ENCODE measurements around the gene STYXL1.
"Not testable (repeated sequence)": the region's sequence is repeated elsewhere in the genome, so short reads cannot be mapped to it uniquely, and the experiment has no call there.

The STYXL1 gene

GRCh38 chr7:76023002-76023401 lies 24.8 kb downstream of the STYXL1 start:
- no peak for DNase-seq

DNA sequence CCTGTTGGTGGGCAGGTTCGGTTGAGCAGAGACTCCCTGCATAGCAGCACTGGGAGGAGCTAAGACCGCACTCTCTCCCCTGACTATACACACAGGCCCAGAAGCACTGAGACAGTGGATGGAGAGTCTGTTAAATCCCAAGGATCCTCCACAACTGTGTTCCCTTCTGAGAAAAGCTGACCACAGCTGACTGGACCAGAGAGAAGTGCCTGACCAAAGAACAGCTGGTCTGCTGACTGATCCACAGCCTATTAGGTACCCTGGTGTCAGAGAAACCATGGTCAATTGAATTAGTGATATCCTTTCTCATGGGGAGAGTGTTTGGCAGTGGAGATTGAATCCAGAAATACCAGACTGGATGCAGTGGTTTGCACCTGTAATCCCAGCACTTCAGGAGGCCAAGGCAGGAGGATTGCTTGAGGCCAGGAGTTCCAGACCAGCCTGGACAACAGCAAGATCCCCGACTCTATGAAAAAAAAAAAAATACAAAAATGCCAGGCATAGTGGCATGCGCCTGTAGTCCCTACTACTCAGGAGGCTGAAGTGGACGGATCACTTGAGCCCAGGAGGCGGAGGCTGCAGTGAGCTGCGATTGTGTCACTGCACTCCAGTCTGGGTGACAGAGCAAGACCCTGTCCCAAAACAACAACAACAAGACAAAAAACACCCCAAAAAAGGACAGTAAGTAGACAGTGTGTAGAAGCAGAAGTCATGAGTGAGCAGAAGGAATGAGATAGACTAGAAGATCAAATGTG lies 25.6 kb downstream of the STYXL1 start:
- DNase-seq = no peak

GRCh38 chr7:76020031-76020714 lies 27.6 kb downstream of the STYXL1 start:
- DNase-seq = peak; percentile 46

- not testable (repeated sequence) for DNase-seq
Observed at GRCh38 chr7:76018520-76018919, 29.3 kb downstream of the STYXL1 start.

DNA sequence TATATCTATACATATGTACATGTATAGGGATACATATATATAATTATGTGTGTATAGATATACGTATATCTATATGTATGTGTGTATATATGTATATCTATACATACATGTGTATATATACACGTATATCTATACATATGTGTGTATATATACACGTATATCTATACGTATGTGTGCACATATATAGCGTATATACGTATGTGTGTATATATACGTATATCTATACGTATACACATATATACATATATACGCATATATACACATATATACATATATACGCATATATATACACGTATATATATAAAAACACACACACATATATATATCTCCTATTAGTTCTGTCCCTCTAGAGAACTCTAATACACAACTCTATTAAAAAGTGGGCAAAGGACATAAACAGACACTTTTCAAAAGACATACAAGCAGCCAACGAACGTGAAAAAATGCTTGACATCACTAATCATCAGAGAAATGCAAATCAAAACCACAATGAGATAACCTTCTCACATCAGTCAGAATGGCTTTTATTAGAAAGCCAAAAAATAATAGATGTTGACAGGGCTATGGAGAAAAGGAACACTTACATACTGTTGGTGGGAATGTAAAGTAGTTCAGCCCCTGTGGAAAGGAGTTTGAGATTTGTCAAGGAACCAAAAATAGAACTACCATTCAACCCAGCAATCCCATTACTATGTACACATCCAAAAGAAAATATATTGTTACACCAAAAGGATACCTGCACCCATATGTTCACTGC lies 31.4 kb downstream of the STYXL1 start:
- no peak for DNase-seq

DNA sequence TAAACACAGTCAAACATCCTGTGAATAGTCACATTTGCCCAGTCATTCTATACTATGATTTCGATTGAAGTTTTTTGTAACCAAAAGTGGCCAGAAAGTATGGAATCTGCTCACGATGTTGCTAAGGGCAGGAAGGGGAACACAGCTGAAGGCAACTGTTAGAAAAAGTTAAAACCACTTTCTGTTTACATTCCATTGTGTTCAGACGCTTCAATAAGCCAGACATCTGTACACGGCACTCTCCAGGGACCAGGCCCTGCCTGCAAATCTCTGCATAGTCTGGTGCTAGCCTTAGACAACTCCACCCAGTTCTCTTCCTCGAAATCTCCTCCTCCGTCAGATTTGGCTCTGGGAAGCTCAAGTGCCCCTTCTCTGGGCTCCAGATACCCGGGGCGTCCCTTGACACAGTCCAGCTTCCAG lies 36.3 kb downstream of the STYXL1 start:
- DNase-seq = no peak

GRCh38 chr7:76009672-76010600 lies 37.9 kb downstream of the STYXL1 start:
- DNase-seq = no peak

- no peak for DNase-seq
Observed at GRCh38 chr7:76008156-76008687, 39.6 kb downstream of the STYXL1 start.

GRCh38 chr7:76005004-76005403 lies 42.8 kb downstream of the STYXL1 start:
- not testable (repeated sequence) for DNase-seq

DNA sequence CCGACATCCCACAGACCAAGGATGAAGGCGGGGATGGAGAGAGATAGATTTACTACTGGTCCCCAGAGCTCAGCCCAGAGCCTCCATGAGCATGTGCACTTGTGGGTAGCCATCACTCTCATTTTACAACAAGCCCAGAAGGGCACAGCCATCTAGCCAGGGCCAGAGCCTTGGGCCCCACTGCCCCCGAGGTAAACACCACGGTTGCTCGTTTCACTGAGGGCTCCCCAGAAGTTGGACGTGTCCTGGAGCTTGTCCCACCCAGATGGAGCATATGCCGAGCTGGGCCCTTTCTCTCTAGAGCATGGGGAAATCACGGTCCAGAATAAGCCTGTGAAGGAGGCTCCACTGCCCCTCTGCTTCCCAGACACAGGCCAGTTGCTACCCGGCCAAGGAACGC lies 44.4 kb downstream of the STYXL1 start:
- no peak for DNase-seq

GRCh38 chr7:76002822-76003221 lies 45.0 kb downstream of the STYXL1 start:
- DNase-seq = no peak

- no peak for DNase-seq
Observed at GRCh38 chr7:76002139-76002538, 45.7 kb downstream of the STYXL1 start.

DNA sequence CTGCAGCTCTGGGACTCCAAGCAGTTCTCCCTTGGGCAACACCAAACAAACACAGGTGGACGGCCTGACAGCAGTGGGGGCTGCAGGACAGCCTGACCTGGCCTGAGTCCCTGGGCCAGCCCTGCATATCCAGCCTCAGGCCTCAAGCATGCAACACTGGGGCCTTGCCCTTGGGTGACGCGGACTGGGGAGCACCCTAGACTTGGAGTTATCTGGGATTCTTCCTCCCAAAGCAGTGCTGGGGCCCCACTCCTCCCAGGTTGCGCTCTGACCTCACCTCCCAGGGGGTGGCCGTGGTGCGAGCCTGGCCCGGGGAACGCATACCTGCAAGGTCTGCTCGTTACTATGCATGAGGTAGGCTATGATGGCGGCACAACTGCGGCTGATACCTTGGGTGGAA lies 47.2 kb downstream of the STYXL1 start:
- DNase-seq = no peak

GRCh38 chr7:75998038-75998437 lies 49.8 kb downstream of the STYXL1 start:
- DNase-seq = no peak

DNA sequence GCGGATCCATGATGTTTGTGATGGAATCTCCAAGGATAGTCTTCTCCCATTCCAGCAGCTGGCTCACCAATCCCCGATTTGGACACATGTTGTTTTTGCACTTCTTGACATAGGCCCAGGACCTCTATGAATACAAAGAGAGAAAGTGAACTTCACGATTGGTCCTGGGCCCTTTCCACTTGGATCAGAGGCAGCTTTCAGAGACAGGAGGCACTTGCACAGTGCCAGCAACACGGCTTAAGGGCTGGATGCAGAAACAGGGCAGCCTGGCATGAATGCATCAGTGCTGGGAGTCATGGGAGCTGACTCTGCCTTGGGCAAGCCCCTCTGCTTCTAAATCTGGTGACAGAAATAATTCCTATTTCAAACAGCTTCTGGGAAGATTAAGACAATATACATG lies 51.3 kb downstream of the STYXL1 start:
- no peak for DNase-seq

- DNase-seq = no peak
Observed at GRCh38 chr7:75995996-75996395, 51.8 kb downstream of the STYXL1 start.

DNA sequence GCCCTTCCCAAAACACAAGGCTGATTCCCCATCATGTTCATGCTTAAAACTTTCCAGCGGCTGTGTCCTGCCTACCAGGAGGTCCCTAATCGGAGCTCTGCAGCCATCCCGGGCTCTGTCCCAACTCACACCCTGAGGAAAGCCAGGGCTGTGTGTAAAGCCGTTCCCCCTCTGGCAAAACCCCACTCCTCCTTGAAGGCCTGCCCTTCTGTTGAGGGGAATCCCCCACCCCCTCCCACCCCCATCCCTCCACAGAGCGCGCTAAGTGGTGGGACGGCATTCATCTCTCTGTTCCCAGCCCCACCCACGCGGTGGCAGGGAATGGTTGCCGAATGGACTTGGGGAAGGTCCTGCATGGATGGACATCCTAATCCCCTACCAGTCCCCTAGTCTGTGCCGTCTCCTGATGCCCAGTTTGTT lies 52.7 kb downstream of the STYXL1 start:
- DNase-seq = no peak

DNA sequence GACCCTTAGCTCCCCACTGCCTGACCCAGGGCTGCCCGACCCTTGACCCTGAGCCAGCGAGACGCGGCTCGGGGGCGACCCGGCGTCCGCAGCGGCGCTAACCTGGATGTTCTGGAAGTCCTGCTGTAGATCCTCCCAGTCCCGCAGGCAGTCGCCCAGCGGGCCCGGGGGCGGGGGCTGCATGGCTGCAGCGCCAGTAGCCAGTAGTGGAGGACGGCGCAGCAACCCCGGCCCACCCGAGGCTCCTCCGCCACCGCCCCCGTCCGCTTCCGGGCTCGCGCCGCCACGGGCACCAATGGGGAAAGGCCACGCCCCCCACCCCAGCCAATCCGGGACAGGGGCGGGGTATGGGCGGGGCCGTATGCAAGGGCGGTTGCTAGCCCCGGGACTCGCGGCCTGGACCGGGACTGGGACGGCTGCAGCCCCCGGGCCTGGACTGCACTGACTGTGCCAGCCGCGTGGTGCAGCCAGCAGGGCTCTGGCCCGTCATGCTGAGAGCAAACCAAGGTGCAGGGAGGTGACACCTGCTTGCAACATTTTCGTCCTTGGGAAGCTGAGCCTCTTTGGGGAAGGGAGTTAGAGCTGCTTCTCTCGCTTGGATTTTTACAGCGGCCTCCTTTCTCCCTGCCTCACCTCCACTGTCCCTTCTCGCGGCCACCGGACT lies 53.3 kb downstream of the STYXL1 start, which contains the start of gene TMEM120A:
TSS of gene TMEM120A (minus strand) at position 208 of the 664 bp plus-strand sequence. CDS start at position 183, 25 bp downstream.
- peak; percentile 90 for DNase-seq

DNA sequence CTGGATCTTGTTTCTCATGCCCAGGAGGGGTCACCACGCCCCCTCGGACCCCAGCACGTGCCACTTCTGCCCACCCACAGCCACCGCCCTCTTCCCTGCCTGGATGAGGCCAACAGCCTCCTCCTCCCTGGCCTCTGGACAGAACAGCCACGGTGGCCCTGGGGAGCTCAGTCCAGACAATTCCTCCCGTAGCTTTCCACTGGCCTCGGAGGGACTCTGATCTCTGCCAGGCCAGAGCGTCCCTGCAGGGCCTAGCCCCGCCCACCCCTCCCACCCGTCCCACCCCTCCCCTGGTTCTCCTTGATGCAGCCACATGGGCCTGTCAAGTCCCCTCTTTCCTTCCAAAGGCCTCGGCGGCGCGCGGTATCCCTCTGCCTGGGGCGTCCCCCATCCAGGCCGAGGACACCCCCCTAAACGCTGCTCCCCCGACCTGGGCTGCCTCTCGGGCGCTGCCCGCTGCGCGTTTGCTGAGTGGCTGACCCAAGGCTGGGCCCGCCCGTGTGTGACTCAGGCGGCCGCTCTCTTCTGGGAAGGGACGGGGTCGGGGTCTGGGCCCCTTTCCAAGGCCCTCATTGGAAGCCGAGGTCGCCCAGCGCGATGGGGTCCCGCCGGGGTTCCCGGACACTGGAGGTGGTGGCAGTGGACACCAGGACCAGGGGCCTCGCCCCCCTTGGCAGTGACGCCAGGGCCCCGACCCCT lies 54.0 kb downstream of the STYXL1 start:
- DNase-seq = no peak

DNA sequence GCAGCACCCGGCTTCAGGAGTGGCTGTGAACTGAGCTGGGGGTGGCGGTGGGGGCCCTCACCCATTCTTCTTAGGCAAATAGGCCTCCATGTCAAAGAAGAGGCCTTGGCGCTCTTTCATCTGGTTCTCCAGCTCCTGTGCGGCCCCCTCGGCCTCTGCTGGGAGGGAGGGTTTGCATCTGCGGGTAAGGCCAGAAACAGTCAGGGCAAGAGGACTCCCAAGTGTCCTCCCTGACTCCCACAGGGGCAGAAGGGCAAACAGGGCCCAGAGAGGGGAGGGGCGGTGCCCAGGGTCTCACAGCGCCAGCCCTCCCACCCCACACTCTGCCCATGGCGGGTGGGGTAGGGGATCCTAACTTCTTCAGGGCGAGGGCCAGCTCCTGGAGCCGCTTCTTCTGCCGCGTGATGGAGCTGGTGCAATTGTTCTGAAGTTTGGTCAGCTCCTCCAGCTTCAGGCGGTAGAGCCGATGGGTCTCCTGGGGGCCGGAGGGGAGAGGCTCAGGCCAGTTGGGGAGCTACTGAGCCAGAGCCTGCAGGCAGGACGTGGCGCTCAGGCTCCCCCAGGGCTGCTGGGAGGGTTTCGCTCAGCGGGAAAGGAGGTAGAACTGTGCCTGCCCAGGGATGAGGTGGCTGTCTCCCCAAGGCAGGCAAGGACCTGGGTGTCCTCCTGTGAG lies 55.6 kb downstream of the STYXL1 start:
- no peak for DNase-seq

Measured in NCI-H1092 treated with DMSO at 0.1 percent for 48 hours (cell line).